H1 (cell line): ENCODE results near the gene RNF41. TPM values are rescaled to one million over a fixed set of nuclear protein-coding genes. Genes with fewer than 3 reads are reported as not detected.

ENCODE experiments used
- CTCF ChIA-PET: fragments of 300-600 bp; sonication (Branson Sonifier 250); formaldehyde crosslinking; loops from one replicate; lab custom pipeline; 2021; ENCODE audit not compliant: partially characterized antibody; lab: Charles Lee
- POLR2A ChIA-PET: fragments of 300-600 bp; sonication (Branson Sonifier 250); formaldehyde crosslinking; loops from one replicate; lab custom pipeline; 2021; ENCODE audit warnings: inconsistent platforms; ENCODE audit not compliant: partially characterized antibody; lab: Charles Lee
- DNase-seq, 2 experiments: peaks; one replicate each; pipeline versions ENCODE4 v3.0.0 to v3.0.0-alpha.2; 2010 to 2022; ENCODE audit warnings: low spot score in 2 of 2, low read depth in 1 of 2, mixed read lengths in 1 of 2
- FAIRE-seq: peaks from 2 replicates; lab custom pipeline; 2011; peaks lifted over from hg19 to GRCh38; lab: Jason Lieb, UNC
- H2AFZ ChIP-seq: 2 replicates; pipeline ENCODE4 v1.8.1; 2012; ENCODE audit warnings: low read length, inconsistent platforms
- H2AK5ac ChIP-seq: 2 replicates; pipeline ENCODE4 v1.6.1; 2013; ENCODE audit warnings: low read depth, low read length
- H2BK120ac ChIP-seq: replicated peaks from 2 replicates; pipeline ENCODE3; 2013; ENCODE audit warnings: low read depth, low read length, inconsistent platforms
- H2BK12ac ChIP-seq: 2 replicates; pipeline ENCODE4 v1.6.1; 2013; ENCODE audit warnings: low read depth, low read length
- H2BK15ac ChIP-seq: 2 replicates; pipeline ENCODE4 v1.6.1; 2013; ENCODE audit warnings: low read length
- H2BK20ac ChIP-seq: 2 replicates; pipeline ENCODE4 v1.6.1; 2013; ENCODE audit warnings: low read length
- H2BK5ac ChIP-seq: 2 replicates; pipeline ENCODE4 v1.6.1; 2013; ENCODE audit warnings: low read depth, low read length
- H3K14ac ChIP-seq: 2 replicates; pipeline ENCODE4 v1.6.1; 2013; ENCODE audit warnings: inconsistent platforms; ENCODE audit not compliant: insufficient read length
- H3K18ac ChIP-seq: 2 replicates; pipeline ENCODE4 v1.6.1; 2013; ENCODE audit warnings: low read length; ENCODE audit errors: extremely low read depth
- H3K23ac ChIP-seq: 2 replicates; pipeline ENCODE4 v1.6.1; 2013; ENCODE audit warnings: inconsistent platforms; ENCODE audit not compliant: insufficient read length
- H3K23me2 ChIP-seq: 2 replicates; pipeline ENCODE4 v1.6.1; 2013; ENCODE audit warnings: low read depth, low read length
- H3K27ac ChIP-seq: 2 replicates; pipeline ENCODE4 v1.6.1; 2011; ENCODE audit warnings: low read depth, low read length, inconsistent platforms
- H3K27me3 ChIP-seq, 4 experiments: replicated peaks in 1 of 4; 1 replicate in 1 of 4; 2 replicates in 3 of 4; pipeline versions ENCODE4 v1.6.1 to v1.8.1; 2011 to 2013; ENCODE audit warnings: low read length in 3 of 4, mild to moderate bottlenecking in 3 of 4, inconsistent platforms in 2 of 4, mixed read lengths in 2 of 4, moderate library complexity in 1 of 4; ENCODE audit not compliant: control insufficient read depth in 3 of 4, insufficient read depth in 3 of 4; ENCODE audit errors: extremely low read depth in 1 of 4
- H3K36me3 ChIP-seq, 4 experiments: 2 replicates each; pipeline versions ENCODE4 v1.6.1 to v1.8.1; 2011 to 2013; ENCODE audit warnings: mild to moderate bottlenecking in 4 of 4, low read length in 3 of 4, moderate library complexity in 2 of 4, control low read depth in 1 of 4, inconsistent platforms in 1 of 4; ENCODE audit not compliant: insufficient read depth in 4 of 4, control insufficient read depth in 2 of 4
- H3K4ac ChIP-seq: replicated peaks from 2 replicates; pipeline ENCODE3; 2013; ENCODE audit warnings: low read length, low read depth, mixed read lengths, inconsistent platforms; ENCODE audit not compliant: insufficient read length
- H3K4me1 ChIP-seq, 4 experiments: replicated peaks in 1 of 4; 1 replicate in 1 of 4; 2 replicates in 3 of 4; pipeline versions ENCODE4 v1.6.1 to v1.8.1; 2011 to 2013; ENCODE audit warnings: low read length in 3 of 4, inconsistent platforms in 2 of 4, mixed read lengths in 1 of 4; ENCODE audit not compliant: insufficient read depth in 4 of 4, control insufficient read depth in 3 of 4
- H3K4me2 ChIP-seq, 2 experiments: 2 replicates each; pipeline versions ENCODE4 v1.6.1 to v1.8.1; 2011 to 2013; ENCODE audit warnings: low read depth in 2 of 2, low read length in 2 of 2, control low read depth in 1 of 2, inconsistent platforms in 1 of 2, mild to moderate bottlenecking in 1 of 2; ENCODE audit not compliant: insufficient read depth in 1 of 2
- H3K4me3 ChIP-seq, 4 experiments: fragments of 200-600, 300-600 bp in 1 of 4; sonication (generic), shearing (Covaris generic), sonication (Bioruptor Twin) in 1 of 4; 2 replicates each; pipeline versions ENCODE4 v1.5.1 to v1.8.1; 2011 to 2016; ENCODE audit warnings: low read length in 4 of 4, low read depth in 3 of 4, control low read depth in 2 of 4, inconsistent platforms in 2 of 4, mild to moderate bottlenecking in 2 of 4, mixed read lengths in 1 of 4, moderate library complexity in 1 of 4; ENCODE audit not compliant: insufficient read depth in 2 of 4; ENCODE audit errors: extremely low read depth in 1 of 4
- H3K56ac ChIP-seq: replicated peaks from 2 replicates; pipeline ENCODE3; 2013; ENCODE audit warnings: low read depth, mild to moderate bottlenecking, mixed read lengths, low read length, inconsistent platforms; ENCODE audit not compliant: insufficient read length
- H3K79me1 ChIP-seq: 2 replicates; pipeline ENCODE4 v1.6.1; 2013; ENCODE audit warnings: low read depth, low read length, control low read depth
- H3K79me2 ChIP-seq, 2 experiments: 2 replicates each; pipeline versions ENCODE4 v1.6.1 to v1.8.1; 2012 to 2013; ENCODE audit warnings: low read length in 2 of 2, mild to moderate bottlenecking in 2 of 2, inconsistent platforms in 1 of 2; ENCODE audit not compliant: insufficient read depth in 2 of 2, control insufficient read depth in 1 of 2
- H3K9ac ChIP-seq, 4 experiments: replicated peaks in 1 of 4; 1 replicate in 1 of 4; 2 replicates in 3 of 4; pipeline versions ENCODE4 v1.6.1 to v1.8.1; 2011 to 2013; ENCODE audit warnings: low read depth in 3 of 4, low read length in 3 of 4, control low read depth in 2 of 4, mild to moderate bottlenecking in 2 of 4, moderate library complexity in 2 of 4, inconsistent platforms in 1 of 4; ENCODE audit errors: extremely low read depth in 1 of 4
- H3K9me3 ChIP-seq, 2 experiments: 2 replicates each; pipeline versions ENCODE4 v1.6.1 to v1.8.1; 2012 to 2013; ENCODE audit warnings: mild to moderate bottlenecking in 2 of 2, moderate library complexity in 2 of 2, control low read depth in 1 of 2, inconsistent platforms in 1 of 2, low read depth in 1 of 2, low read length in 1 of 2, mixed read lengths in 1 of 2; ENCODE audit not compliant: insufficient read depth in 2 of 2
- H4K20me1 ChIP-seq, 2 experiments: replicated peaks in 1 of 2; 2 replicates each; pipeline versions ENCODE3 to v1.8.1; 2011 to 2013; ENCODE audit warnings: inconsistent platforms in 2 of 2, low read length in 2 of 2, mild to moderate bottlenecking in 1 of 2; ENCODE audit not compliant: insufficient read depth in 2 of 2, control insufficient read depth in 1 of 2
- H4K5ac ChIP-seq: 2 replicates; pipeline ENCODE4 v1.6.1; 2013; ENCODE audit warnings: low read length, low read depth, mixed read lengths, inconsistent platforms; ENCODE audit not compliant: insufficient read length
- H4K8ac ChIP-seq: 2 replicates; pipeline ENCODE4 v1.8.0; 2013; ENCODE audit warnings: mild to moderate bottlenecking, moderate library complexity, low read length, inconsistent platforms; ENCODE audit not compliant: insufficient read depth; ENCODE audit errors: extremely low read depth
- H4K91ac ChIP-seq: replicated peaks from 2 replicates; pipeline ENCODE3; 2013; ENCODE audit warnings: low read length, mixed read lengths, inconsistent platforms; ENCODE audit not compliant: insufficient read length
- BCL11A ChIP-seq, 2 experiments: IDR thresholded peaks; one replicate each; pipeline ENCODE4 v1.6.1; 2011; ENCODE audit warnings: low read depth in 2 of 2, low read length in 2 of 2, mild to moderate bottlenecking in 2 of 2
- BRCA1 ChIP-seq: IDR thresholded peaks from 2 replicates; pipeline ENCODE4 v1.6.1; 2012; ENCODE audit warnings: low read depth, low read length, improper control_type of control experiment
- CHD1 ChIP-seq: IDR thresholded peaks from 2 replicates; pipeline ENCODE4 v1.6.1; 2012; ENCODE audit warnings: low read depth, low read length, improper control_type of control experiment
- CHD2 ChIP-seq: IDR thresholded peaks from 2 replicates; pipeline ENCODE4 v1.6.1; 2012; ENCODE audit warnings: low read length, improper control_type of control experiment
- CREB1 ChIP-seq: IDR thresholded peaks from 2 replicates; pipeline ENCODE4 v1.6.1; 2012; ENCODE audit warnings: inconsistent platforms
- FOSL1 ChIP-seq: IDR thresholded peaks from 2 replicates; pipeline ENCODE4 v1.6.1; 2011; ENCODE audit warnings: mild to moderate bottlenecking, low read depth, low read length, moderate library complexity; ENCODE audit not compliant: insufficient read depth
- JUN ChIP-seq: IDR thresholded peaks from 2 replicates; pipeline ENCODE4 v1.6.1; 2011; ENCODE audit warnings: low read depth, mild to moderate bottlenecking, improper control_type of control experiment, low read length
- JUND ChIP-seq: IDR thresholded peaks from 2 replicates; pipeline ENCODE4 v1.6.1; 2011; ENCODE audit warnings: mild to moderate bottlenecking, improper control_type of control experiment, low read length
- MAFK ChIP-seq: IDR thresholded peaks from 2 replicates; pipeline ENCODE4 v1.6.1; 2012; ENCODE audit warnings: low read depth, mild to moderate bottlenecking, improper control_type of control experiment, low read length
- NANOG ChIP-seq: IDR thresholded peaks from 2 replicates; pipeline ENCODE4 v1.6.1; 2011; ENCODE audit warnings: low read length, low read depth, mild to moderate bottlenecking, inconsistent platforms; ENCODE audit not compliant: insufficient read depth, poor library complexity, severe bottlenecking
- POU5F1 ChIP-seq: IDR thresholded peaks from 2 replicates; pipeline ENCODE4 v1.6.1; 2011; ENCODE audit warnings: low read depth, mild to moderate bottlenecking, low read length, moderate library complexity
- SIRT6 ChIP-seq: IDR thresholded peaks from one replicate; pipeline ENCODE4 v1.7.1; 2012; ENCODE audit warnings: low read length, inconsistent platforms
- SIX5 ChIP-seq: IDR thresholded peaks from 2 replicates; pipeline ENCODE4 v1.6.1; 2011; ENCODE audit warnings: mild to moderate bottlenecking, low read depth, low read length
- SP1 ChIP-seq: IDR thresholded peaks from 2 replicates; pipeline ENCODE4 v1.6.1; 2011; ENCODE audit warnings: low read depth, low read length
- WGBS, 2 experiments: shearing (Covaris generic) in 1 of 2; methylation state at CpG; one replicate each; pipeline versions ENCODE4 v1.1.6 to v1.1.7; 2013 to 2015; ENCODE audit warnings: low lambda C conversion rate in 2 of 2, mixed read lengths in 2 of 2, inconsistent platforms in 1 of 2, low coverage in 1 of 2, missing lambda C conversion rate in 1 of 2; ENCODE audit not compliant: insufficient replicate concordance in 2 of 2, insufficient coverage in 1 of 2, insufficient read length in 1 of 2; ENCODE audit errors: extremely low coverage in 1 of 2, missing lambda C conversion rate in 1 of 2; 5-methylcytosine and 5-hydroxymethylcytosine counted together
- polyA plus RNA-seq, 7 experiments: library from polyadenylated mRNA; depleted of rRNA in 3 of 7; stranded (reverse) in 5 of 7; unstranded in 2 of 7; fragments of >200 nt in 5 of 7; fragments of 200-250 nt in 2 of 7; gene quantifications; 1 replicate in 5 of 7; 2 replicates in 1 of 7; 4 replicates in 1 of 7; pipeline versions ENCODE4 v1.2.1 to v1.2.3, GENCODE V29; 2011 to 2013; ENCODE audit warnings: missing spikeins in 2 of 7, mixed read lengths in 2 of 7
- total RNA-seq: library from RNA; stranded (reverse); fragmentation: NEBNext Ultra II Directional; extraction: Animal tissue kit (Norgen Biotek cat#: 25700); gene quantifications from 2 replicates; pipeline ENCODE4 v1.2.1, GENCODE V29; 2021
- TF ChIP-seq, protein P1 (sequence below): IDR thresholded peaks from 2 replicates; pipeline ENCODE4 v1.6.1; 2011; ENCODE audit warnings: low read depth, mild to moderate bottlenecking, low read length; ENCODE audit not compliant: insufficient read depth

Gene RNF41
- total and polyA plus RNA-seq, 2 of the 8 experiments (the other 6 are each of a cell fraction or from before 2014, with no cell fraction given), result 55.5 to 98.6 TPM

- H2AFZ ChIP-seq, result no peak overlapping the region
- no peak overlapping the region for H4K5ac ChIP-seq
- peak overlapping the region in 1 of 4 experiments; percentile 83; a peak in 2 of 8 replicates for H3K4me3 ChIP-seq
- ChIA-PET CTCF (interaction anchor here (1.7 kb wide), 1 partner anchor 9 kb away, joined by 4 read pairs; no protein-coding TSS in a partner anchor), POLR2A (interaction anchor here (1.4 to 15.6 kb wide), 4 partner anchors 10 to 108 kb away, joined by 3 to 656 read pairs (median 14); partner anchors contain the start of genes RNF41 and SMARCC2)
- 95% methylated on average over 5 of the region's 5 CpGs; no CpG with 5 or more reads in 1 of the 2 experiments for WGBS, 2 experiments
- H4K91ac ChIP-seq, result no peak overlapping the region
- no peaks in the 10 kb centered on the region for H3K9me3 ChIP-seq
- H2AK5ac ChIP-seq, result no peak overlapping the region
- H3K9ac ChIP-seq, result no peak overlapping the region
- peak overlapping the region; percentile 67 to 70; a peak in 3 of 4 replicates for H3K4me2 ChIP-seq
- no peak overlapping the region for H3K18ac ChIP-seq
- no peak overlapping the region for H3K4ac ChIP-seq
- no peak overlapping the region for H3K56ac ChIP-seq
- no peak overlapping the region for H3K14ac ChIP-seq
- 0 out of 2 replicates have a peak, but pooled peaks cover 2% of the 10 kb centered on the region for H3K79me1 ChIP-seq
- H4K20me1 ChIP-seq, result no peaks in the 10 kb centered on the region
- no peak overlapping the region for H3K23ac ChIP-seq
- H3K79me2 ChIP-seq, result peaks cover under 1 to 11% of the 10 kb centered on the region in 2 experiments
- H2BK12ac ChIP-seq, result no peak overlapping the region
- no peak overlapping the region for H4K8ac ChIP-seq
- H2BK15ac ChIP-seq, result no peak overlapping the region
- no peak overlapping the region for H3K27ac ChIP-seq
- H2BK5ac ChIP-seq, result no peak overlapping the region
- FAIRE-seq (no peak), DNase-seq (no peak)
- H2BK120ac ChIP-seq, result no peak overlapping the region
- no peaks in the 10 kb centered on the region; a peak in 1 of 7 replicates for H3K27me3 ChIP-seq
- no peak overlapping the region for H2BK20ac ChIP-seq
- peaks cover 3 to 13% (median 4%) of the 10 kb centered on the region in 4 experiments; a peak in 6 of 8 replicates for H3K36me3 ChIP-seq
- peaks cover 13% of the 10 kb centered on the region for H3K23me2 ChIP-seq
- peaks cover 6 to 14% (median 9%) of the 10 kb centered on the region in 4 experiments; a peak in 6 of 7 replicates for H3K4me1 ChIP-seq
- no peak for TF ChIP-seq CHD2
- TF ChIP-seq NANOG, result no peak
- no peak for TF ChIP-seq CHD1
- TF ChIP-seq, protein P1, sequence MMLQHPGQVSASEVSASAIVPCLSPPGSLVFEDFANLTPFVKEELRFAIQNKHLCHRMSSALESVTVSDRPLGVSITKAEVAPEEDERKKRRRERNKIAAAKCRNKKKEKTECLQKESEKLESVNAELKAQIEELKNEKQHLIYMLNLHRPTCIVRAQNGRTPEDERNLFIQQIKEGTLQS, result no peak
- TF ChIP-seq JUND, result no peak
- TF ChIP-seq SIRT6, result no peak
- TF ChIP-seq JUN, result no peak
- no peak for TF ChIP-seq MAFK
- TF ChIP-seq FOSL1, result no peak
- TF ChIP-seq CREB1, result no peak
- TF ChIP-seq BRCA1, result no peak
- no peak for TF ChIP-seq SP1
- TF ChIP-seq BCL11A (IDR thresholded peaks at IDR 0.05; ENCODE audit: low read depth in 2 of 2, low read length in 2 of 2), result no peak
- no peak for TF ChIP-seq SIX5
- TF ChIP-seq POU5F1, result no peak
These were observed 68.0 kb downstream of the RNF41 start for GRCh38 chr12:56153678-56154065.
